Measurements from ENCODE around the gene FBN2.

DNA sequence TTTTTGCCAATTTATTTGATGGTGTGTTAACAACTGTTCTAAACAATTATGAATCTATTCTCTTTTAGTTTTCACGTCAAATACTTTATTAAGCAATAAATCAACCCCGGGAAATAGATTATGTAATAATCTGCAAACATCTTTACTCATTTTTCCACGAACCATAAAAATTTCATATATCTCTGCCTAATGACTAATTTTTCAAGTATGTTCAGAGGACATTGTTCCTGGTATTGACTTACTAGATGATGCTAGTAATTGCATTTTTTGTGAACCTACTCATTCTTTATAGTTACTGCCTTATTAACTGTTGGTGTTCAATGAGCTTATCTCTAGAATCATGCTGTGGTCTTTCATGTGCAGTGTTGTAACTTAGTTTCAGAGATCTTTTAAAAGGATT, 41.0 kb upstream of the FBN2 start:
- TF ChIP-seq YY1 (IDR thresholded peaks at IDR 0.05; ENCODE audit: insufficient read depth, insufficient read length) (no peak), ZNF274 (IDR thresholded peaks at IDR 0.05; ENCODE audit: low read depth, low read length) (no peak)
